RWPE2 (cell line): ENCODE measurements around the gene KRT80.

Experiments used
- ATAC-seq: fragments of 200-7000 bp; cut with Tn5 transposase; 3 replicates; pipeline ENCODE4 v1.9.1; 2021; ENCODE audit warnings: low read depth
- DNase-seq: peaks from one replicate; pipeline ENCODE4 v3.0.0-alpha.2; 2020; ENCODE audit warnings: low spot score
- H3K27ac ChIP-seq: fragments of 450-650 bp; 2 replicates; pipeline ENCODE4 v1.5.1; 2017; ENCODE audit warnings: mild to moderate bottlenecking; ENCODE audit not compliant: poor library complexity, severe bottlenecking
- H3K27me3 ChIP-seq: fragments of 250-450 bp; sonication (Bioruptor Pico); 2 replicates; pipeline ENCODE4 v1.5.1; 2021; ENCODE audit warnings: mild to moderate bottlenecking, moderate library complexity; ENCODE audit not compliant: insufficient read depth, poor library complexity, severe bottlenecking
- H3K36me3 ChIP-seq: fragments of 250-450 bp; sonication (Bioruptor Pico); 2 replicates; pipeline ENCODE4 v1.5.1; 2020; ENCODE audit warnings: low read depth, mild to moderate bottlenecking, moderate library complexity
- H3K4me1 ChIP-seq: fragments of 250-450 bp; sonication (Bioruptor Pico); 2 replicates; pipeline ENCODE4 v1.5.1; 2021; ENCODE audit warnings: mild to moderate bottlenecking, moderate library complexity; ENCODE audit not compliant: insufficient read depth, poor library complexity, severe bottlenecking
- H3K4me3 ChIP-seq: fragments of 250-450 bp; sonication (Bioruptor Pico); 2 replicates; pipeline ENCODE4 v1.5.1; 2021; ENCODE audit warnings: mild to moderate bottlenecking, moderate library complexity; ENCODE audit not compliant: severe bottlenecking
- H3K9me3 ChIP-seq: fragments of 250-450 bp; sonication (Bioruptor Pico); 2 replicates; pipeline ENCODE4 v1.5.1; 2021; ENCODE audit warnings: mild to moderate bottlenecking, moderate library complexity; ENCODE audit not compliant: severe bottlenecking
- TF ChIP-seq, protein P1 (sequence below): fragments of 450-650 bp; IDR thresholded peaks from one replicate; pipeline ENCODE4 v1.5.1; 2017; ENCODE audit warnings: mild to moderate bottlenecking, moderate library complexity; ENCODE audit not compliant: poor library complexity, severe bottlenecking

The KRT80 gene

DNA sequence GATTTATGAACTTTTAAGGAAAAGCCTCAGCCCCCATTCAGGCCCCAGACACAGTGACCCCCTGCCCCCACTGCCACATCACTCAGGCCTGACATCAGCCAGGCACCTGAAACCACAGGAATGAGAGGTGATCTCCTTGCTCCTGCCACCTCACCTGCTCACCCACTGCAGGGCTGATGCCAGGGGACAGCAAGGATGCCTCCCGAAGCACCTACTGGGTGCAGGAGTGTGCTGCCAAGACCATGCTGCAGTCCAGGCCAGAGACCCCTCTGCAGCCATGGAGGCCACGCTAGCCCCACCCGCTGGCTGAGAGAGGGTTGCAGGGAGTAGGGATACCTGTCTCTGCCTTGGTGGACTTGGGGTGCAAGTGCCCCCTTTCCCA lies 22.6 kb upstream of the KRT80 start:
- DNase-seq (peak; percentile 71), ATAC-seq (no peak)
- TF ChIP-seq, protein P1, sequence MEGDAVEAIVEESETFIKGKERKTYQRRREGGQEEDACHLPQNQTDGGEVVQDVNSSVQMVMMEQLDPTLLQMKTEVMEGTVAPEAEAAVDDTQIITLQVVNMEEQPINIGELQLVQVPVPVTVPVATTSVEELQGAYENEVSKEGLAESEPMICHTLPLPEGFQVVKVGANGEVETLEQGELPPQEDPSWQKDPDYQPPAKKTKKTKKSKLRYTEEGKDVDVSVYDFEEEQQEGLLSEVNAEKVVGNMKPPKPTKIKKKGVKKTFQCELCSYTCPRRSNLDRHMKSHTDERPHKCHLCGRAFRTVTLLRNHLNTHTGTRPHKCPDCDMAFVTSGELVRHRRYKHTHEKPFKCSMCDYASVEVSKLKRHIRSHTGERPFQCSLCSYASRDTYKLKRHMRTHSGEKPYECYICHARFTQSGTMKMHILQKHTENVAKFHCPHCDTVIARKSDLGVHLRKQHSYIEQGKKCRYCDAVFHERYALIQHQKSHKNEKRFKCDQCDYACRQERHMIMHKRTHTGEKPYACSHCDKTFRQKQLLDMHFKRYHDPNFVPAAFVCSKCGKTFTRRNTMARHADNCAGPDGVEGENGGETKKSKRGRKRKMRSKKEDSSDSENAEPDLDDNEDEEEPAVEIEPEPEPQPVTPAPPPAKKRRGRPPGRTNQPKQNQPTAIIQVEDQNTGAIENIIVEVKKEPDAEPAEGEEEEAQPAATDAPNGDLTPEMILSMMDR = no peak
- Histone ChIP-seq H3K9me3 (no peaks in the 10 kb centered on the region), H3K27ac (peak overlapping the region; percentile 87), H3K36me3 (no peaks in the 10 kb centered on the region), H3K4me1 (peaks cover 59% of the 10 kb centered on the region), H3K27me3 (no peaks in the 10 kb centered on the region), H3K4me3 (no peak overlapping the region)

DNA sequence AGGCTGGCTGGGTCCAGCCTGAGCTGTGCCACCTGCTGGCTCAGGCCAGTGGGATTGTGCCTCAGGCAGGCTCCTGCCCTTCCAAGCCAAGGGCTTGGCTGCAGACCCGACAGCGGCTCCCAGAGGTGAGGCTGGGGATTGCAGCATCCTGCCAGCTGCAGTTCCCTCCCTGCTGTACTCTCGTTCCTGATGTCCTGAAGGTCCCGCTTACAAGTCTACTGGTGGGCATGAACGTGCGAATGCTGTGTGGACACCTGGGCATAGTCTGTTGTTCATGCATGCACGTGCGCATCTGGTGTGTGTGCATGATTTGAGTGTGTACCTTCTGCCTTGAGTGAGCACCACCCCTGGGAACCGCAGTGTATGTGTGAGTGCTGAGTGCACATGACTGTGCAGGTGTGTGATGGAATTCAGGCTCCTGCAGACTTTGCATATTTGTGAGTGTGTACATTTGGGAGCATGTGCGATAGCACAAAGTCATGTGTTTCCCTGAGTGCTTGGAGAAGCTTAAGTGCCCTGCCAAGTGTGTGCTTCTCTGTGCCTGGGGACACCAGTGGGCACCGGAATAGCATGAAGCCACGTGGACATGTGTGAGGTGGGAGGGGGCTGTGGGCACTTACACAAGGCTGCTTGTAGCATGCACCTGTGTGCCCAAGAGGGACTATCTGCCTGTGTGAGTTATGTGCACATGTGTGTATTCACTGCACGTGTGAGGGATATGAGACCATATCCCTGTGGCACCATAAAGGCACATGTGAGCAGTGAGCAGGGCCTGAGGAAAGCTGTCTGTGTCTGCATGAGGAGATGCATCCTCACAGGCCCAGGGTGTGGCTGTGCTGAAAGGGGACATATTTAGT lies 22.0 kb upstream of the KRT80 start:
- H3K4me3 ChIP-seq = no peak overlapping the region
- peaks cover 65% of the 10 kb centered on the region for H3K4me1 ChIP-seq
- peak; percentile 23 for ATAC-seq
- peak overlapping the region; percentile 87 for H3K27ac ChIP-seq
- peak; percentile 73 for DNase-seq
- no peaks in the 10 kb centered on the region for H3K27me3 ChIP-seq
- H3K36me3 ChIP-seq = no peaks in the 10 kb centered on the region
- no peaks in the 10 kb centered on the region for H3K9me3 ChIP-seq
- TF ChIP-seq, protein P1 = peak; percentile 97

DNA sequence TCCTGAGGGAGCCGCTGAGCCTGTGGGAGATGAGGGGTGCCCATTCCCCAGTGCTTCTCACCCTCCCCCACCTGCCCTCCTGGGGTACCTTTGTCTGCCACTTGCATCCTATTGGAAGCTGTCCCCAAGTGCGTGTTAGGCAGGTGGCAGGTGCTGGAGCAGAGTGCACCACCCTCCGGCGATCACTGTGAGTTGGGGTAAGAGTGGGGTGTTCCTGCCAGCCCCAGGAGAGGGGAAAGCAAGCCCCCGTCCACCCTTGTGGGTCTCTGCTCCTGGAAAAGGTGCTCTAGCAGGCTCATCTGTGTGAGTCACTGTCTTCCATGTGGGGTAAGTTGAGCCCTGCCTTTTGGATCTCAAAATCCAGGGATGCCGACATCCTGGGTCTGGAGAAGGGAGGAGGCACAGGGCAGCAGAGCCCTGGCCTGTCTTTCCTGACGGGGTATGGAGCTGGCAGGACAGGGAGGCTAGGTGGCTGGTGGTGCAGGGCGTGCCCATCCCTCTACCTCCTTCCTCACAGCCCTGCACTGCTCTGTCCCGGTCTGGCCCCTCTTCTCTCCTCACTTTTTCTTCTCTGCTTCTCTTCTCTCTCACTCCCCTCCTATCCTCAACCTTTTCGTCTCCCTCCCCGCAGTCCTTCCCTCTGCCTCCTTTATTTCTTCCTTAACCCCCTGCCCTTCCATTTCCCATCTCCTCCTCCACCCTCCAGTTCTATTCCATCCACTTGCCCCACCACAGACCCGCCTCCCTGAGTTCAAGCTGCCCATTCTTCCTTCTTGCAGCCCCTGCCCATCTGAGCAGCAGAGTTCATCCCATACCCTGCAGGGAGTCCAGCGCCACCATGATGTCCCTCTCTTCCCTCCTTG lies 21.1 kb upstream of the KRT80 start:
- Histone ChIP-seq H3K36me3 (no peaks in the 10 kb centered on the region), H3K4me3 (no peak overlapping the region), H3K27me3 (no peaks in the 10 kb centered on the region), H3K27ac (peak overlapping the region; percentile 87), H3K9me3 (no peaks in the 10 kb centered on the region), H3K4me1 (peaks cover 72% of the 10 kb centered on the region)
- ATAC-seq (no peak), DNase-seq (peak; percentile 54)
- TF ChIP-seq, protein P1 = no peak

DNA sequence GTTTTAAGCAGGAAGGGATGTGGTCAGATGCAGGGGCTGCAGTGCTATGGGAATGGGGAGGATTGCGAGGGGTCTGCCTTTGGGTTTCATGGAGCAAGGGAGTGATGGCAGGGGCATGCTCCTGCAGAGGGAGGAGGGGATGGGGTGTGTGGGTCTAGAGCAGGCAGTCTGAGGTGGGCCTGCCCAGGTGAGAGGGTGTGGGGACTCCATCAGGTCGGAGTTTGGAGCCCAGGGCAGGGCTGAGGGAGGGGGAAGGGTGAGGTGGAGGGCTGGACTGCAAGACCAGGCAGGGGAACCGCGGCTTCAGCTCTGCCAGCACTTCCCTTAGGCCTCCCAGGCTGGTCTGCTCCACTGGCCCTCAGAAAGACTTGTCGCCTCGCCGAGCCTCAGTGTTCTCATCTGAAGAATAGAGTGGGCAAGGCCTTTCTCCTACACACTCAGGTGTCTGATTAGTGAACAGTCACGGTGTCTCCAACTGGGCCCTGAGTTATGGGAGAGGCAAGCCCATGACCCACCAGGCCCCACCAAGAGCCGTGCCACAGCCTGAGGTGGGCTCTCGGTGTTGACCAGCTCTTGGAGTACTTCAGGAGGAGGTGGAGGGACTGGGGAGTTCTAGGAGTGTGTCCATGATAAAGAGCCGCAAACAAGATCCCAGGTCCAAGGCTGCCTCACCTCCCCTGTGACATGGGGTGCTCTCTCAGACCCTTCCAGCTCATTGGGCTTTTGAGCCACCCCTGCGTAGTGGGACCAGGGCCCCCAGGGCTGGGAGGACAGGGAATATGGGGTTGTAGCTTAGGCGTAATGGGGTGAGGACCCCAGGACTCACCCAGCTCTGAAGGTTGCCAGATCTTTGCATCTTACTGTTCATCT lies 20.1 kb upstream of the KRT80 start:
- TF ChIP-seq, protein P1 = no peak
- Histone ChIP-seq H3K4me1 (peaks cover 68% of the 10 kb centered on the region), H3K36me3 (no peaks in the 10 kb centered on the region), H3K9me3 (no peaks in the 10 kb centered on the region), H3K4me3 (no peak overlapping the region), H3K27me3 (no peaks in the 10 kb centered on the region), H3K27ac (peak overlapping the region; percentile 87)
- DNase-seq (peak; percentile 47), ATAC-seq (no peak)
